GM04503 (cell line): Measurements from ENCODE around the gene COQ9.
A peak's percentile ranks its signal among the peaks of the same experiment; 100 is the strongest.
"Not testable (repeated sequence)": the region's sequence is repeated elsewhere in the genome, so short reads cannot be mapped to it uniquely, and the experiment has no call there.

ENCODE experiments used
- DNase-seq: peaks from one replicate; pipeline ENCODE4 v3.0.0-alpha.2; 2012; ENCODE audit warnings: low read depth

Gene COQ9

DNA sequence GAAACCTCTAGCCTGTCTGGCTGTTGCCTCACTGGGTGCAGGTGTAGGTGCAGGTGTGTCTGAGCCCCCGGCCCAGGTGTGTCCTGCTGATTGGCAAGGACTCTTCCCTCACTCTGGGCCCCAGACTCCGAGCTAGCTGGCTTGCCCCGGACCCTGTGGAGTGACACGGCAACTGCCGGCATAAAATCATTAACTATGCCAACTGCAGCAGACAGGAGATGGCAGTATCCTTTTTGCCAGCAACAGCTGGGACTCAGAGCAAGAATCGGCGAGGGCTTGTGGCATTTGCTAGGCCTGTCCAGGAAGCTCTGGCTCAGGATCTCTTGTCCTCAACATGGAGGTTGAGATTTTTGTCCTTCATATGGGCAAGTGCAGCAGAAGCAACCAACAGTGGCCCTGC, 20.9 kb upstream of the COQ9 start:
- no peak for DNase-seq

DNA sequence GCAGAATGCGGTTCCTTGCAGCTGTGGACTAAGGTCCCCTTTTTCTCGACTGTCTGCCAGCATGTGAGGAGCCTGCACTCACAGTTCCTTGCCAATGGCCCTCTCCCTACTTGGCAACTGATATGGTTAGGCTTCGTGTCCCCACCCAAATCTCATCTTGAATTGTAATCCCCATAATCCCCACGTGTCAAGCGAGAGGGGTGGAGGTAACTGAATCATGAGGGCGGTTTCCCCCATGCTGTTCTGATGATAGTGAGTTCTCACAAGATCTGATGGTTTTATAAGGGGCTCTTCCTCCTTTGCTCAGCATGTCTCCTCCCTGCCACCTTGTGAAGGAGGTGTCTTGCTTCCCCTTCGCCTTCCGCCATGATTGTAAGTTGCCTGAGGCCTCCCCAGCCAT, 20.0 kb upstream of the COQ9 start:
- DNase-seq: no peak

DNA sequence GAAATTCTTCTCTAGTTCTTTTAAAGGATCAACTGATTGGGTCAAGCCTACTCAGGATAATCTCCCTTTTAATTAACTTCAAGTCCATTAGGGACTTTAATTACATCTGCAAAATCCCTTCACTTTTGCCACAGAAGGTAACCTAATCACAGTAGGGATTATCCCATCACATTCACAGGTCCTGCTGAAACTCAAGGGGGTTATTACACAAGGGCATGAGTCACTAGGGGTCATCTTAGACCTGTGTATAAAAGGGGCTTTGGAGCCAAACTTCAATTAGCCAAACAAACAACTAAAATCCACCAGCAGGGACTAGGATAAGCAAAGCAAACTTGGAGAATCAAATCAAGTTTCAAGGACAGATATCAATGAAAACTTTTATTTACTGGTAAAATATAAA, 19.5 kb upstream of the COQ9 start:
- no peak for DNase-seq

DNA sequence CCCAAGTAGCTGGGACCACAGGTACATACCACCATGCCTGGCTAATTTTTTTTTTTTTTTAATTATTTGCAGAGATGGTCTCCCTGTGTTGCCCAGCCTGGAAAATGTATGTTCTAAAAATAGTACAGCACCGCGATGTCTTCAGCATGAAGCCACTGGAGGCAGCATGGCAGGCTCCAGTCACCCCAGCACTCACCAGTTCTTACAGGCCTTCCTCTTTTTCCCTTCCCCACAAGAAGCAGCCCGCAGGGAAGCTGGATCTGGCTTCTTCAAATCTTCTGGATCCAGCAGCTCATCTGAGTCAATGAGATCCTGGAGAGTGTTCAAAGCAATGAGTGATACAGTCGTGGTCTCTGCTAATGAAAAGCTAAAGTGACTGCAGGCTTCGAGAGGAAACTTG, 16.3 kb upstream of the COQ9 start:
- DNase-seq: no peak

DNA sequence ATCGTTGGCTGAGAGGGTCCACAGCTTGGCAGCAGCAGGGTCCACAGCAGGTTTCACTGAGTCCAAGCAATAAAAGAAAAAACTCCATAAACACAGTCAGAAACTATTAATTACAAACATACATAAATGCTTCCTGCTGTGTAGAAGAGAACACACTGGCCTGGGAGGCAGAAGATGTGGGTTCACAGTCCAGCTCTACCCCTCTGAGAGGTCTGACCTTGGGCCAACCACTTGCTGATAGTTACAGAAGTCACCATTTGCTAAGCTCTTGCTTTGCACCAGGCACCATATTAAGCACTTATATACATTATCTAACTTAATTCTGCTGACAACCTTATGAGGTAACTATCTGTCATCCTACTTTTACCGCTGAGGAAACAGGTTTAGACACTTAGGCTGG, 14.8 kb upstream of the COQ9 start:
- no peak for DNase-seq

DNA sequence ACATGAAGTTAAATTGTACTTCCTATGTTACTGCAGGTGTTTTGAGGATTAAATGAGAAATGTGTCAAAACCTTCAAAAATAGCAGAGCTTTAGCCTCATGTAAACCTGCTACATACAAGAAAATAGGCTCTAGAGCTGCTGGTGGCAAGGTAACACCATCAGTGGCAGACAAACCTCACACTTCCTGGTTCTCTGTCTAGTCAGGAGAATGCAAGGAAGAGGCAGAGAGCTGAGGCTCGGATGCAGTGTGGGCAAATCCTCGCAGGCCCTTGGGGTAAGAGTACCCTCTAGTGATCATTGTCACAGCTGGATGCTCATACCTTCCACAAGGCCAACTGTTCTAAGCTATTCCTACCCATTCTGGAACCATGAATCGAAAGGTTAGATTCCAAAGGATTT, 14.3 kb upstream of the COQ9 start:
- no peak for DNase-seq

DNA sequence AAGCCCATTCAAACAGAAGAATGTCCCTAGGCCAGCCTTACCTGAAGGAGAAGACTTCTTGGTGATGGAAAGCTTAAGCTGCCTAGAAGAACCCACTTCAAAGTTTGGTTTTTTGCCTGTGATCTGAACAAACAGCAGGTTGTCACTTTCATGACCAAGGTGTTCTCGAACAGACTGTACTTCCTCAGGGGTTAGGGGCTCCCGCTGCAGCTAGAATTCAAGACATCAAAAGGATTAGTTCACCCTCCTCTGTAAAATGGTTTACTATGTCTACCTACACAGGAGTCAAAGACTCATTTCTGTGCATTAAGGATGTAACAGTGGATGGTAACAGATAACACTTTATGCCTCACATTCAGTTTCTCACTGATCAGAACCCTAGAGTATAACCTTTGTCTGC, 13.3 kb upstream of the COQ9 start:
- no peak for DNase-seq

DNA sequence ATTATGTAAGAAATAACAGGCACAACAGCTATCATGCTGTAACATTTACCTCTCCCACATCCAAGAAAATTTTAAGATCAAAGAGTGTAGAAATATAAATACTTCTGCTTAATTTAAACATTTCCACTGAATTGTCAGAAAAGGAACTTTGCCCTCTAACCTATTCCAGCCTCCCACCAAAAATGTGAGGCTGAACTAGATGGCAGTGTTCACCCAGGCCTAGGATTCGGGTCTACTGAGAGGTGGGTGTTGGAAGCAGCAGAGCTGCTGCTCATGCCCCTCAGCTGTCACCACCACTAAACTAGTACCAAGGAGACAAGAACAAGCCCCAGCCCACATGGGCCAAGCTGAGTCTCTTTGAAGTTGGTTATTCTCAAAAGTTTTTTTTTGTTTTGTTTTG, 11.4 kb upstream of the COQ9 start:
- DNase-seq: no peak

DNA sequence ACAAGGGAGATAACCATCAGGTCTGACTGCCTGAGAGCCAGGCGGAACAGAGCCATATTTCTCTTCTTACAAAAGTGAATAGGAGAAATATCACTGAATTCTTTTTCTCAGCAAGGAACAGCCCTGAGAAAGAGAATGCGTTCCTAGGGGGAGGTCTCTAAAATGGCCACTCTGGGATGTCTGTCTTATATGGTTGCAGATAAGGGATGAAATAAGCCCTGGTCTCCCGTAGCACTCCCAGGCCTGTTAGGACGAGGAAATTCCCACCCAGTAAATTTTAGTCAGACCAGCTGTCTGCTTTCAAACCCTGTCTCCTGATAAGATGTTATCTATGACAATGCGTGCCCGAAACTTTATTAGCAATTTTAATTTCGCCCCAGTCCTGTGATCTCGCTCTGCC, 7.3 kb upstream of the COQ9 start:
- not testable (repeated sequence) for DNase-seq

DNA sequence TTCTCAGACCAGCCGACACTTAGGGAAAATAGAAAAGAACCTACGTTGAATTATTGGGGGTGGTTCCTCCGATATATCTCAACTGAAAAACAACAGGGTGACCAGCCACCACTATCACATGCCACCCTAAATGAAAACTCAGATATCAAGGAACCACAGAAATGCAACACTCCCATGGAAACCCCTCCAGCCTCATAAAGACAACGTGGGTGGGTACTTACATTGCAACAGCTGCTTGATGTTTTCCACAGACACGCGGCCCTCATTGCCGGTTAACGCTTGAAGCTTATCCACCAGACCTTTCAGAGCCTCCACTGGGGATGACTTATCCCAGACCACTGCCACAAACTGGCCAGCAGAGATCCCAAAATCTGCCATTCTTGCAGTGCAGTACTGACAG, 6.7 kb upstream of the COQ9 start:
- DNase-seq: not testable (repeated sequence)

DNA sequence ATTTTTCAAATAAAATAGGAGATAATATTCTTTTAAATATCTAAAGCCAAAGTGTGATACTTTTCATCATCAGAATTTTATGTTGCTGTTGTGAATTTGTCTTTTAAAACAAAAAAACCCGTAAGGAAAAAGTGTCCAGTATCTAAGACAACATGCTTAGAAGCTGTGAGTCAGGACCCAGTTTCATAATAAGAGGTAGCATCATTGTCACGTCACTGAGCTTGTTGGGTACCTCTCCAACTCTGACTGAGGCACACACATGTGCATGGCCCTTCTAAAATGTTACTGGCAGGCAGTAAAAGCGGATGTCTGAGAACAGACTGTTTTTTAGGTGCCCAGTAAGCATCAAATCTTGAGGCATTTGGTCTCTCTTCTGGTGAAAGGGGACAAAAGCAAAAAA, 2.6 kb upstream of the COQ9 start:
- DNase-seq: peak; percentile 52

DNA sequence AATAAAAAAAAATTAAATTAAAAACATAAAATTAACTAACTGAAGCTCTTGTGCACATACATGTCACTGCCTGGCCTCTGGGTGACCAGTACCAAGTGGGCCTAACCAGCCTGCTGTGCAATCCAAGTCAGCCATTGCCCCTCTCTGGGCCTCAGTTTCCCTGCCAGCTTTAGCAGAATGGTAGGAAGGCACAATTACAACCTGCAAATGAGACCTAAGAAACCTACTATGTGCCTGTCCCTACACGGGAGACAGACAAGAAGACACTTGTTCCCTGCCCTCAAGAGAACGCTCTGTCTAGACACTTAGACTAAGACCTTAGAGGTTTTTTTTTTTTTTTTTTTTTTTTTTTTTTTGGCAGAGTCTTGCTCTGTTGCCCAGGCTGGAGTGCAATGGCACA, 1.8 kb upstream of the COQ9 start:
- DNase-seq: no peak

DNA sequence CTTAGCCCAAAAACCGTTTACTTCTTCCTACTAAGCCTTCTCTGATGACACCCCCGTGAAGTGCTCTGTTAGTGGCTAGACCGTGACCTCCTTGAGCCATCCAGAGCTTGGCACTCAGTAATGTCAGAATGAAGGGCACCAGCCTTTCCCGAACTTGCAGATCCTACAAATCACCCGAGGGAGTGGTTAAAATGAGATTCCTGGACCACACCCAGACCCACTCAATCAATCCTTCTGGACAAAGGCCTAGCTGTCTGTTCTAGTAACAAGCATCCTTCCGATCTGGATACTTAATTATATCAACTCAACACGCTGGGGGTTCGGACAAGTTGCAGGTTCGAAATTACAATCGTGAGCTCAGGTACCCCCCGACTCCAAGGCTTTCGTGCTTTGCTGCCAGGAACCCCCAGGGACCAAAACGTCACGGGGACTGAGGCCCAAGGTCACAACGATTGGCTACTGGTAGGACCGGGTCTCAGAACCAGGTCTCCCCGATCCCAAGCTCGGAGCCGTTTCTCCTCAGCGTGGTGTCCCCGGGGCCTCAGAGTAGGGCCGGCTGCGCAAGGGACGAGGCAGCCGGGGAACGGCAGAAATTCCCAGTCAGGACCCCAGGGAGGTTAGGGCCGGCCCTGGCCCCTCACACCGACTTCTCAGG, 621 bp upstream of the COQ9 start:
- no peak for DNase-seq

DNA sequence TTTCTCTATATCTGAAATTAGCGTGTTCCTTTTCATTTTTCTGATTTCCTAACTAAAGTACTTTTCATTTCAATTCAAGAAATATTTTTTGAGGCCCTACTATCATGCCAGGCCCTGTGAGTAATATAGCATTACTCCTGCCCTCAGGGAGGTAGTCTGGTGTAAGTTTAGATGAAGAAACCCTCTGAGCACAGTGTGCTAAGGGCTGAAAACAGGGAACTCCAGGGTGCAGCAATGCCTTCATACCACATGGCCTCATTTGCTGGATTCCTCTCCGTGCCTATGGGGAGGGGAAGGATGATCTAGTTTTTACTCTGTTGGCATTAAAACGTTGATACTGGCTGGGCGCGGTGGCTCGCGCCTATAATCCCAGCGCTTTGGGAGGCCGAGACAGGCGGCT, 4.7 kb downstream of the COQ9 start:
- DNase-seq: no peak

DNA sequence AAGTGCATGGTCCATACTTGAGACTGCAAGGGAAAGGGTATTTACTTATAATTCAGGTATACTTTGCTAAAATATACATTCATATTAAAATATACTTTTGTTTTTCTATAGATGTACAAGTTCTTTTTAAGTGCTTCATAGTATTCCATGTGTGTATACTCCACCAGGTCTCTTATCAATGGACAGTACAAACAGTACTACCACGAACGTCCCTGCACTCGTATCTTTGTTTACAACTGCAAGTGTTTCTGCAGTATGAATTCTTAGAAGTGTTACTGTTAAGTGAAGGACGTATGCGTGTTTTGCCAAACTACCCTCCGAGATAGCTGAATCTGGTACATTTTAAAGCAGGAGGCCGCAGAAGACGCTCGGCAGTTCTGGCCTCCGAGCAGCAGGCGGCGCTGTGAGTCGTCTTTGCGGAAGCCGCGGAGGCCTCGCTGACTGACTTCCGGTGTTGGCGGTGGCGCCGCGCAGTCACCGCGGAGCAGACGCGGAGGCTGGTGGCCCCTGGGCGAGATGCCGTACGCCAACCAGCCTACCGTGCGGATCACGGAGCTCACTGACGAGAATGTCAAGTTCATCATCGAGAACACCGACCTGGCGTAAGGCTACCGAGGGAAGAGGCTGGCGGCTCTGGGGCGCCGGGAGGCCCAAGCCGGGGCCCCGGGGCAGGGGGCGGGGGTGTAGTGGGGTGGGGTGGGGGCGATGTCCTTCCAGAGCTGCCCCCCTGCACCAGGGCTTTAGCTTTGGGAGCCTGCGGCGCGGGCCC, 15.1 kb downstream of the COQ9 start, which contains the start of gene POLR2C:
Gene POLR2C (plus strand): TSS at position 471 of the 769 bp plus-strand sequence. CDS start 46 bp downstream, at position 517.
- DNase-seq: no peak

DNA sequence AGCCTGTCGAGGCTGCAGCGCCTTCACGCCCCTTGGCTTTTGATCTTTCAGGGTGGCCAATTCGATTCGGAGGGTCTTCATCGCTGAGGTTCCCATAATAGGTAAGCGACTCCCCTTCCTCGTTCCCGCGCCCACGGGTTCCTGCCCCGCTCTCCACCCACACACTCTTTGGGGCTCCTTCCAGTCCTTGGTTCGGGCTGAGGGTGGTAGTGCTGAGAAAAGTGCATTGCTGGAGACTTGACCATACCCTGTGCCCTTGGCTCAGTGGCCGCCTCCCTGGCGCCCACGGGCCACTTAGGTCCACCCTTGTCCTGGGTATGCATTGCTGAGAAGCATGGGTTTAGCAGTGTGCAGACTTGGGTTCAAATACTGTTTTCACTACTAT, 15.7 kb downstream of the COQ9 start:
- no peak for DNase-seq

DNA sequence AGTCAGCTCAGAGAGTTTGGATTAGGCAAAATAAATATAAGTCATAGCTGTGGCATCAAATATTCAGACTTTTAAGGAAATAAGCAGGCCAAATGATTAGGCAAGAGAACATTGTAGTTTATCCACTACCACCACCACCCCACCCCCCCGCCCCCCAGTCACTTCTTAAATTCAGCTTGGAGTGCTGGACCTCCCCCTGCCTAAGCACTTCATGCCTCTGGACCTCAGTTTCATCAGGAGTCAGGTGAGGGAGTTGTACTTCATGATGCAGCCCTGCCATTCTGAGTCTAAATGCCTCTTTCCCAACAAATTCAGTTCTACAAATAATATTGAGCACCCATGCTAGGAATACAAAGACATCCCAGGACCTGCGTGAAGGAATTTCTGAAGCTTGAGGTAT, 17.2 kb downstream of the COQ9 start:
- DNase-seq: no peak

DNA sequence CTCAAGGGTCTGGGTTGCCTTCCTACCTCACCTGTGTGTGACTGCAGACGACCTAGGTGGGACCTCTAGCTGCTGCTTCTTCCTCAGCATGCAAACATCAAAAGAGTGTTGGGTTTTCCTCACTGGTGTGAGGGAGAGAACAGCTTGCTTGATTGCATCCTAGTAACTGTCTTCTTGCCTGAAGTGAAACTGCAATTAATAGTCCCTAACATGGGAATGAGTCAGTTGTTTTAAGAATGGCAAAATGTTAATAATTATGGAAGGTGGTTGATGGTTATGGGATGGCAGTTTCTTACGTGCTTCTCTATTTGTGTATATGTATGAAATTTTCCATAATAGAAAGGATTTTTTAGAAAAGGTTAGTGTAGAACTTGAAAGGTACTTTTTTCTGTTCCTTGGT, 21.1 kb downstream of the COQ9 start:
- no peak for DNase-seq

DNA sequence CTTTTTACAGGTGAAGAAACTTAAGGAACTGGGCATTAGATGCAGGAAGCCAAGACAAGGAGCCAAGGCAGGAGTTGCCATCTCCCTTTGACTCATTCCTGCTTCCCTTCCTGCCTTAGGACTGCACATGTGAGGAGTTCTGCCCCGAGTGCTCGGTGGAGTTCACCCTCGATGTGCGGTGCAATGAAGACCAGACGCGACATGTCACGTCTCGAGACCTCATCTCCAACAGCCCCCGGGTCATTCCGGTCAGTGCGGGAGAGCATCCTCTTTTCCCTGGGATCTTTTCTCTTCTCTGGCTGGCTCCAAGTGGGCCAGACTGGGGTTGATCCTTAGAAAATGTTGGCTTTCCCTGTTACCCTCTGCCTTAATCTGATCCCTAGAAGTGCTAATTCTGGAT, 21.8 kb downstream of the COQ9 start:
- DNase-seq: no peak

DNA sequence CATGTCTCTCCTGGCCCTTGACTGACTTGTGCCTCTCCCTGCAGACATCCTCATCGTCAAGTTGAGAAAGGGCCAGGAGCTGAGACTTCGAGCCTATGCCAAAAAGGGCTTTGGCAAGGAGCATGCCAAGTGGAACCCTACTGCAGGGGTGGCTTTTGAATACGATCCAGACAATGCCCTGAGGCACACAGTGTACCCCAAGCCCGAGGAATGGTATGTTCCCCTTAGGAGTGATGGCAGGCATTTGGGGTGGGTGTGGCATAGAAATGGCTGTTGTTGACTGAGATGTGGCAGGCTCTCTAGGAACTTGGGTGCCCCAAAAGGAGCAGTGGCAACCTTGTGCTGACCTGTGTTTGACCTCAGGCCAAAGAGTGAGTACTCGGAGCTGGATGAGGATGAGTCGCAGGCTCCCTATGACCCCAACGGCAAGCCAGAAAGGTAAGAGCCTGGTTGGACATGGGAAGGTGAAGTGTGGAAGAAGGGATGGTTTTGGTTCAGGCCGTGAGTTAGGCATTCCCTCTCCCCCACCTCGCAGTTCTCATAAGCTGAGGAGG, 22.7 kb downstream of the COQ9 start:
- no peak for DNase-seq

DNA sequence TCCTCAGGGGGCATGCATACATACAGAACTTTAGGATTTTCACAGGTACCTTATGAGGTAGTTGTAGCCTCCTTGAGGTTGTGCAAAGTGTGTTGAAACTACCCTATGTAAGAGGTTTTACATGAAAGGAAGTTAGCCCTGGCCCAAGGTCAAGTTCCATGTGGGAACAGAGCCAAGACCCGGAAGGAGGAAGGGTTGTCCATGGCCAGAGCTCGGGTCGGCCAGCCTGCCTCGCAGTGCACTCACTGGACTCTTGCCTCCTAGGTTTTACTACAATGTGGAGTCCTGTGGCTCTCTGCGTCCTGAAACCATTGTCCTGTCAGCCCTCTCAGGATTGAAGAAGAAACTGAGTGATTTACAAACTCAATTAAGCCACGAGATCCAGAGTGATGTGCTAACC, 23.4 kb downstream of the COQ9 start:
- no peak for DNase-seq

DNA sequence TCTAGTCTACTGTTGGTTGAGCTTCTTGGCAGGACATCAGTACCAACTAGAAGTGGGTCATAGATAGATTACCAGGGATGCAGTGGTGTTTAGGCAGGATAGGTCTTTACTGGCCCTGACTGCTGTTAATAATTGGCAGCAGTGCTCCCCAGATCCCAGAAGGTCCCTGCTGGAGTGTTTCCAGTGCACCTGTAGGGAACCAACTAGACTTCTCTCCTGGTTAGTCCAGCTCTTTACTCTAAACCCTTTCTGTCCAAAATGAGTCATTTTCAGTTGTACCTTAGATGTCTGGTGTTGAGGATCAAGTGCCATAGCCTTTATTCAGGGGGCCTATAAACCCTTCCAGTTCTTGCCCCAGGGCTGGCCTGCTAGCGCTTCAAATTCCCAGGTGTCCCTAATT, 23.9 kb downstream of the COQ9 start:
- DNase-seq: no peak

DNA sequence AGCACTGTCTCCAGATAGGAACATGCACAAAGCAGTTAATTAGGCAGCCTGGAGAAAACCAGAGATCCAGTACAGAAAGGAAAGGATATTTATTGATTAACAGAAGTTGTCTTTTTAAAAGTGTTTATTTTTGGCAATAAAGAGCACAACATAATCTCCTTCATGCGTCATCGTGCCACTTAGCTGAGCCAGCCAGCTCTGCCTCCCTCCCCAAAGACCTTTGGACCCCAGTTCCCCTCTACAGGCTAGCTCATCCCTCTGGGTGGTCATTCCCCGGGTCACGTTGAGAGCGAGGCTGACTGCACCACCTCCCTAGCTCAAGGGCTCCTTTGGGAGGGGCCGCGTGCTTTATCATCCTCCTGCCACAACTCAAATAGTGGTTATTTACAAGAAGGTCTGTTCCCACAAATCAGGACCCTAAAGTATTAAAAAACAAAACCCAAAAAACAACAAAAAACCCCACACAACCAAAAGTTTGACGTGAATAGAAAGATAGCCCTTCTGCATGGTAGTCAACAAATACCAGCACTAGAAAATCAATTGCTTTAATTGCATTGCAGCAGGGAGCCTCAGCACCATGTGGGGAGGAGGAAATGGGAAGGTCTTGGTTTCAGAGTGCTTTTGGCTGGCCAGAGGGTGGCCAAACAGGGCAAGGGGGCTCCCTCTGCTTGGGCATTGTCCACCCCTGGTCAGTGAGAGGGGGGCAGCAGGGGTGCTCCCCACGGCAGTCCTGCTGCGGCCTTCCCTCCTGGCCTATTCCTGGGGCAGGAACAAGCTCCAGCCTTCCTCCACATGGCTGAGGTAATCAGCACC, 24.8 kb downstream of the COQ9 start:
- no peak for DNase-seq
